MG63 (cell line): Measurements from ENCODE around the gene TMEM167B. TPM values are rescaled to one million over a fixed set of nuclear protein-coding genes. Genes with fewer than 3 reads are reported as not detected.
A peak's percentile ranks its signal among the peaks of the same experiment; 100 is the strongest.
"Not testable (repeated sequence)": the region's sequence is repeated elsewhere in the genome, so short reads cannot be mapped to it uniquely, and the experiment has no call there.

Experiments
- DNase-seq: peaks from one replicate; pipeline ENCODE4 v3.0.0-alpha.2; 2020
- H3K27me3 ChIP-seq: fragments of 250-450 bp; sonication (Bioruptor Pico); 2 replicates; pipeline ENCODE4 v1.5.1; 2020; ENCODE audit warnings: mild to moderate bottlenecking, moderate library complexity
- H3K36me3 ChIP-seq: fragments of 250-450 bp; sonication (Bioruptor Pico); 2 replicates; pipeline ENCODE4 v1.5.1; 2020; ENCODE audit warnings: mild to moderate bottlenecking, moderate library complexity
- H3K4me3 ChIP-seq: fragments of 250-450 bp; sonication (Bioruptor Pico); 2 replicates; pipeline ENCODE4 v1.5.1; 2020; ENCODE audit warnings: mild to moderate bottlenecking, moderate library complexity
- H3K9me3 ChIP-seq: fragments of 250-450 bp; sonication (Bioruptor Pico); 2 replicates; pipeline ENCODE4 v1.5.1; 2020; ENCODE audit warnings: mild to moderate bottlenecking, moderate library complexity
- total RNA-seq: library from RNA; depleted of rRNA; stranded (reverse); fragments of >200 nt; shearing (Covaris generic); gene quantifications from 2 replicates; pipeline ENCODE4 v1.2.3, GENCODE V29; 2014; ENCODE audit warnings: low replicate concordance; rRNA removed

Gene TMEM167B
- total RNA-seq, 1 experiment from 2014 or later, result 43.4 TPM

DNA sequence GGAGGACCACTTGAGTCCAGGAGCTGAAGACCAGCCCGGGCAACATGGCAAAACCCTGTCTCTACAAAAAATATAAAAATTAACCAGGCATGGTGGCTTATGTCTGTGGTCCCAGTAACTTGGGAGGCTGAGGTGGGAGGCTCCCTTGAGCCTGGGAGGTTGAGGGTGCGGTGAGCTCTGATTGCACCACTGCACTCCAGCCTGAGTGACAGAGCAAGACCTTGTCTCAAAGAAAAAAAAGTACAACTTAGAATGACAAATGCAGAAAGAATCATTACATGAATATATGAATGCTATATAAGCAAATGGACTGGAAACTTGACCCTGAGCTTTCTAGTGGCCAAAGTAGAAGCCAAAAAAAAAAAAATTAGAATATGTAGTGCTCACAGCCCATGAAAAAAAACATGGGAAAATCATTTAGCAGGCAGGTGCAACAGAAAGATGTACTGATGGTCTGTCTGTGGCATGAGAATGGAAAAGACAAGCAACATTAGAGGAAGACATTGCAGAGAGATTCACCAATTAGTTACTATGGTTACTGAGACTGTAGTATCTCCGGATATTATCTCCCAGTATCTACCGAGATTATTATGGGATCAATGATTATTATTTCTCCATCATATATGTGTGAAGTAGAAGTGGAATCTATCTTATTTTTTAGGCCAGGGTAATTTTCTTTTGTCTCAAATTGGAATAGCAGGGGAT lies 42.6 kb downstream of the TMEM167B start:
- H3K4me3 ChIP-seq, result no peak overlapping the region
- H3K27me3 ChIP-seq, result no peaks in the 10 kb centered on the region
- no peak for DNase-seq
- H3K36me3 ChIP-seq, result no peaks in the 10 kb centered on the region
- no peaks in the 10 kb centered on the region for H3K9me3 ChIP-seq

DNA sequence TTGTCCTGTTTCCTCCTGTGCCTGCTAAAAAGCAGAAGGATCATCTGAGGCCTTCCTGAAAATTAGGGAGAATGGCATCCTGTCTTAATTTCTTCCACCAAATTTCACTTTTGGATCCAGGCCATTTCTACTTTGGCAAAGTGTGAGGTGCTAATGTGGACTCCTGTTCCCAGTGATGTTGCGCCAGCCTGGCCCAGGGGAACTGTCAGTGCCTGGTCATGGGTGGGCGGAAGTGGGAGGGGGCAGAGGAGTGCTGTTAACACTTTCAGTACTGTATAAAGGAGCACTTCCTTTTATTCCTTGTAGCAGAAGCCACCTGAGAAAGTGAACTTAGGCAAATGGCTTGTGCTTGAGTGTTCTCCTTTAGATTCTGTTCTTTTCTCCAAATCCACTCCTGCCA lies 43.3 kb downstream of the TMEM167B start:
- DNase-seq, result peak; percentile 46
- Histone ChIP-seq H3K9me3 (no peaks in the 10 kb centered on the region), H3K36me3 (no peaks in the 10 kb centered on the region), H3K27me3 (no peaks in the 10 kb centered on the region), H3K4me3 (no peak overlapping the region)

DNA sequence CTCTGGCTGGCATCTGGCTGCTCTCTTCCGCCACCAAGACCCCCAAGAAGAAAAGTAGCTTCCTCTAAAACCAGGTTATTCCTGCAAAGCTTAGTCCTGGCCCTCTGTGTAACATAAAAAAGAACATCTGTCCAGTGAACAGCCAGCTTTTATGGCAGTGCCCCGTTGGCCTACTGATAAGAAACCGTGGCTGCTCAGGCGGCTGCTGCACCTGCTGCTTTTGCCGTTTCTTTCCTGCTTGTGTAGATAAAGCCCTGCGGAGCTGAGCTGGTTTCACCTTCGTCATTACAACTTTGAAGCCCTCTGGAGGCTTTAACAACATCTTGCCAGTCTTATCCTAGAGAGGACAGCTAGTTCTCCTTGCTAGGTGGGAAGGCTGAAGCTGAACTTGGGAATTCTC lies 43.9 kb downstream of the TMEM167B start:
- H3K9me3 ChIP-seq, result no peaks in the 10 kb centered on the region
- no peaks in the 10 kb centered on the region for H3K27me3 ChIP-seq
- no peak overlapping the region for H3K4me3 ChIP-seq
- no peak for DNase-seq
- no peaks in the 10 kb centered on the region for H3K36me3 ChIP-seq

DNA sequence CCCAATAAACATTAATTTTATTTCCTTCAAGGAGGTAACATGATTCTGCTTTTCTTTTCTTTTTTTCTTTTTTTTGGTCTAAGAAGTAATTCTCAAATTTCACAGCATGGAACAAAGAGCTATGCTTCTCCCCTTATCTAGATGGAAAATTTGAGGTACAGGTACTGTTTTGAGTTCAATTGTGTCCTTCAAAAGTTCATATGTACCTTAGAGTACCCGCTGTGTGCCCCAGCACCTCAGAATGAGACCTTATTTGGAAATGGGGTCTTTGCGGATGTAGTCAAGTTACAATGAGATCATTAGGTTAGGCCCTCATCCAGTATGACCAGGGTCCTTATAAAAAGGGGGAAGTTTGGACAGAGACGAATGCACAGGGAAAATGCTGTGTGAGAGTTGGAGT lies 45.4 kb downstream of the TMEM167B start:
- no peak overlapping the region for H3K4me3 ChIP-seq
- no peaks in the 10 kb centered on the region for H3K9me3 ChIP-seq
- no peaks in the 10 kb centered on the region for H3K36me3 ChIP-seq
- no peak for DNase-seq
- no peaks in the 10 kb centered on the region for H3K27me3 ChIP-seq

DNA sequence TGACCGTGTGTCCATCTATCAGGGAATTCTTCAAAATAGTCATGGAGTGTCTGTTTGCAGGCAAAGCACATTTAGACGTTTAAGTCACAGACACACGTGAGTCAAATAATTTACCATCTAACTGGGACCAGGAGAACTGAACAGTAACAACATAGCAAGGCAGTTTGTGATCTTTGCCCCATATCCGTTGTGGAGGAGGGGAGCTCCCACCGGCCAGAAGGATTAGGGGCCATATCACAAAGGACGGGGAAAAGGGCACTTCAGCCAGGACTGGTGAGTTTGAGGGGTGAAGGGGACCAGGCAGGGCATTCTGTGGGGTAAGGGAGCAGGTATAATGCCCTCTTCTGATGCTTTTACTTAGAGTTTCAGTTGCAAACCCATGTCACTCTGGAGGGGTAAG lies 46.2 kb downstream of the TMEM167B start:
- no peaks in the 10 kb centered on the region for H3K36me3 ChIP-seq
- no peaks in the 10 kb centered on the region for H3K9me3 ChIP-seq
- no peak overlapping the region for H3K4me3 ChIP-seq
- no peak for DNase-seq
- no peaks in the 10 kb centered on the region; the same call in 1 of the 2 replicates for H3K27me3 ChIP-seq

DNA sequence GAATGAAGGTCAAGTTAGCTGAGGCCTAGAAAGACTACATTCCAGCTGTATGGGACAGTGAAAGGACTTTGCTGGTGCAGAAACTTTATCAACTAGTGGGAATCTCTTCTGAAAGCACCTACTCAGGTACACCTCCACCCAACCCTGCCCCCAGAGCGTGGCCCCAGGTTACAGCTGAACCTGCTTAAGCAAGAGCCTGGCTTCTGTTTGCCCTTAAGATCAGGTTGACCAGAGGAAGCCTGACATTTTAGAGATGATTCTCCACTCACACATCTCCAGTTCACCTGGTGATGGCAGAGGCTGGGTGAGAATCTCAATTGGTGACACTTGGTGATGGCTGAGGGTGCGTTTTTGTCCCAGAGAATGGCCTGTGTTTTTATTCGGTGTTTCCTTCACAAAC lies 47.4 kb downstream of the TMEM167B start:
- Histone ChIP-seq H3K4me3 (no peak overlapping the region), H3K27me3 (no peaks in the 10 kb centered on the region; the same call in 1 of the 2 replicates), H3K9me3 (no peaks in the 10 kb centered on the region), H3K36me3 (no peaks in the 10 kb centered on the region)
- DNase-seq, result no peak

DNA sequence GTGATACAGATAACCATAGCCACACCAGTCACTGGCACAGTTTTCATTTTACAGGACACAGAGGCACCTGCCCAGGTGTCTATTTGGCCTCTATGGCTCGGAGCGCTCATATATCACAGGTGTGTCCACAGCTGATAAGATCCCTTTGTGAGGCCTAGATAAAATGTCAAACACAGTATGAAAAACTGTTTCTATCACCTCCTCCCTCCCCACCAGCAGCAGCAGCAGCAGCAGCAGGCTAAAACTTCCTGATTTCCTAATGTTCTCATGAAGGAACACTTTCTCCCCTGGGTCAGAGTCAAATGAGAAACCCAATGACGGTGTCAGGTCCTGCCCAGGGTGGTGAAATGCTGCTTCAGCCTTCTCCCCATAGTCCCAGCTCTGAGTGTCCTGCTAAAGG lies 47.8 kb downstream of the TMEM167B start:
- Histone ChIP-seq H3K36me3 (no peaks in the 10 kb centered on the region), H3K27me3 (no peaks in the 10 kb centered on the region; the same call in 1 of the 2 replicates), H3K9me3 (no peaks in the 10 kb centered on the region), H3K4me3 (no peak overlapping the region)
- DNase-seq, result no peak

DNA sequence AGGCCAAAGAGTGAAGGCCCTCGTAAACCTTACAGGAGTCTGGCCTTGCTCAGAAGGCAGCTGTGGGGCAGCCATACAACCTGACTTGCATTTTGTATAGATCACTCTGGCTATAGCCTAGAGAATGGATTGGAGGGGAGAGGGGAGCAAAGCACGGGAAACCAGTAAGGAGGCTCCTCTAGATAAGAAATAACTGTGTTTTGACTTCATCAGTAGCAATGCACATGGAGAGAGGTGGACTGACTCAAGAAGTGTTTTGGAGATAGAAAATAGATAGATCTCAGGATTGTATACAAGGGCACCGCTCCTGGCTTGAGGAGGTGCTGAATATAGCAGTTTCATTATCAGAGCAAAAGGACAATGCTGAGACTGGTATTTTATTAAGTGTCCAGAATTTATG lies 49.8 kb downstream of the TMEM167B start:
- Histone ChIP-seq H3K4me3 (no peak overlapping the region), H3K36me3 (no peaks in the 10 kb centered on the region)

DNA sequence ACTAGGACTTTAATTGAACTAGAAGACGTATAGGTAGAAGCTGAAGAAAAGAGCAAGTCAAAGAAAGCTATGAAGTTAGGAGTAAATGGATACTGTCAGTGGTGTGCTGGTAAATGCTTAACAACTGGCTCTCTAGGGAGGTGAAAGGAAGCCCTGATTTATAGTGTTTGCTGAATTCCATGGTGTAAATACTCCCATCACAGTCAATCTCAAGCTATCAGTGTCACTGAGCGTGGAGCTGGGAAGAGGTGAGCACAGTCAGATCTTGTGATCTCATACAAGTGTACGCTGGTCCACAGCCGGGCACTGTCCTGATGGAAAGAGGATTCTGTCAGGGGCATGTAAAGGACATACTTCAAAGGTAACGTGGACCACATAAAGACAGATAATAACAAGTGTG lies 51.7 kb downstream of the TMEM167B start:
- DNase-seq, result no peak
- no peaks in the 10 kb centered on the region for H3K36me3 ChIP-seq
- no peak overlapping the region for H3K4me3 ChIP-seq
- no peaks in the 10 kb centered on the region for H3K9me3 ChIP-seq
- no peaks in the 10 kb centered on the region; the same call in 1 of the 2 replicates for H3K27me3 ChIP-seq

More for the DNA sequence above, 49.8 kb downstream of the TMEM167B start:
- Histone ChIP-seq H3K27me3 (no peaks in the 10 kb centered on the region; the same call in 1 of the 2 replicates), H3K9me3 (no peaks in the 10 kb centered on the region)
- DNase-seq, result no peak

DNA sequence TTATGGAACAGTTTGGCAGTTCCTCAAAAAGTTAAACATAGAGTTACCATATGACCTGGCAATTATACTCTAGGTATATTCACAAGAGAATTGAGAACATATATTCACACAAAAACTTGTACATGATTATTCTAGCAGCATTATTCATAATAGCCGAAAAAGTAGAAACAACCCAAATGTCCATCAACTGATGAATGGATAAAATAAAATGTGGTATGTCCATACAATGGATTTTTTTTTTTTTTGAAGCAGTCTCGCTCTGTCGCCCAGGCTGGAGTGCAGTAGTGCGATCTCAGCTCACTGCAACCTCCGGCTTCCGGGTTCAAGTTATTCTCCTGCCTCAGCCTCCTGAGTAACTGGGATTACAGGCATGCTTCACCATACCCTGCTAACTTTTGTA lies 52.2 kb downstream of the TMEM167B start:
- not testable (repeated sequence) for H3K9me3 ChIP-seq, H3K27me3 ChIP-seq, H3K4me3 ChIP-seq, H3K36me3 ChIP-seq, DNase-seq

Other genes with a start within 250 kb of the TMEM167B start
- not detected in 2 replicates for gene AKNAD1, start 233.7 kb upstream of the TMEM167B start, total RNA-seq
- gene GPSM2, start 213.8 kb upstream of the TMEM167B start, total RNA-seq, result 79.9 and 96.6 TPM in 2 replicates
- gene CLCC1, start 127.3 kb upstream of the TMEM167B start, total RNA-seq, result 58.3 and 76.3 TPM in 2 replicates
- 19.5 and 23.7 TPM in 2 replicates for gene WDR47, start 48.7 kb upstream of the TMEM167B start, total RNA-seq
- gene TAF13, start 14.8 kb upstream of the TMEM167B start, total RNA-seq, result 37.6 and 71.7 TPM in 2 replicates
- gene ELAPOR1, start 23.4 kb downstream of the TMEM167B start, total RNA-seq, result 0.20 TPM in 1 of 2 replicates, not detected in the other
- 751 and 778 TPM in 2 replicates for gene SARS1, start 123.2 kb downstream of the TMEM167B start, total RNA-seq
- 0.76 and 1.2 TPM in 2 replicates for gene CELSR2, start 158.8 kb downstream of the TMEM167B start, total RNA-seq
- 38.5 and 67.0 TPM in 2 replicates for gene PSRC1, start 192.4 kb downstream of the TMEM167B start, total RNA-seq
- gene MYBPHL, start 216.2 kb downstream of the TMEM167B start, total RNA-seq, result not detected in 2 replicates